Neural progenitor cell (in vitro differentiated cells): Measurements from ENCODE around the gene ENPP4. TPM values are rescaled to one million over a fixed set of nuclear protein-coding genes. Genes with fewer than 3 reads are reported as not detected.

Source experiments
- DNase-seq: peaks from one replicate; pipeline ENCODE4 v3.0.0-alpha.2; 2016; ENCODE audit warnings: low spot score
- H2AFZ ChIP-seq: fragments of 200-600 bp; sonication (generic); replicated peaks from 2 replicates; pipeline ENCODE4 v1.6.1; 2016; ENCODE audit warnings: antibody characterized with exemption
- H3F3A ChIP-seq: fragments of 200-600 bp; sonication (generic); 2 replicates; pipeline ENCODE4 v1.6.1; 2016; ENCODE audit warnings: antibody characterized with exemption, low read depth
- H3K27ac ChIP-seq: fragments of 200-600 bp; sonication (generic); 2 replicates; pipeline ENCODE4 v1.5.1; 2016; ENCODE audit warnings: mild to moderate bottlenecking
- H3K27me3 ChIP-seq: fragments of 200-600 bp; sonication (generic); 2 replicates; pipeline ENCODE4 v1.6.1; 2016; ENCODE audit warnings: mild to moderate bottlenecking, moderate library complexity
- H3K36me3 ChIP-seq: fragments of 200-600 bp; sonication (generic); 2 replicates; pipeline ENCODE4 v1.5.1; 2016
- H3K4me1 ChIP-seq: fragments of 200-600 bp; sonication (generic); 2 replicates; pipeline ENCODE4 v1.6.1; 2016; ENCODE audit warnings: mixed run types
- H3K4me2 ChIP-seq: fragments of 200-600 bp; sonication (generic); 2 replicates; pipeline ENCODE4 v1.6.1; 2016
- H3K4me3 ChIP-seq: fragments of 200-600 bp; sonication (generic); 2 replicates; pipeline ENCODE4 v1.5.1; 2016
- H3K79me2 ChIP-seq: fragments of 200-600 bp; sonication (generic); 2 replicates; pipeline ENCODE4 v1.6.1; 2016; ENCODE audit warnings: low read depth
- H3K9ac ChIP-seq: fragments of 200-600 bp; sonication (generic); 2 replicates; pipeline ENCODE4 v1.6.1; 2016
- H3K9me3 ChIP-seq: fragments of 200-600 bp; sonication (generic); 2 replicates; pipeline ENCODE4 v1.5.1; 2016; ENCODE audit warnings: low read depth
- H4K20me1 ChIP-seq: fragments of 200-600 bp; sonication (generic); 2 replicates; pipeline ENCODE4 v1.6.1; 2016; ENCODE audit warnings: low read depth
- H3K27ac Mint-ChIP-seq: 3 replicates; pipeline ENCODE4 v1.8.0; 2021; ENCODE audit warnings: mixed read lengths
- H3K27me3 Mint-ChIP-seq: 2 replicates; pipeline ENCODE4 v1.8.0; 2022; ENCODE audit warnings: low read depth, mild to moderate bottlenecking, inconsistent platforms, moderate library complexity, mixed read lengths; ENCODE audit not compliant: insufficient read depth
- H3K36me3 Mint-ChIP-seq: 3 replicates; pipeline ENCODE4 v1.8.0; 2021; ENCODE audit warnings: mixed read lengths
- H3K4me1 Mint-ChIP-seq: 3 replicates; pipeline ENCODE4 v1.8.0; 2021; ENCODE audit warnings: mixed read lengths
- H3K4me3 Mint-ChIP-seq: 3 replicates; pipeline ENCODE4 v1.8.0; 2021; ENCODE audit warnings: mild to moderate bottlenecking, moderate library complexity, mixed read lengths
- H3K9me3 Mint-ChIP-seq: 3 replicates; pipeline ENCODE4 v1.8.0; 2020; ENCODE audit warnings: mixed read lengths
- CTCF ChIP-seq: fragments of 200-600 bp; sonication (generic); IDR thresholded peaks from 2 replicates; pipeline ENCODE4 v1.5.1; 2017; ENCODE audit warnings: antibody characterized with exemption, mild to moderate bottlenecking
- EZH2 ChIP-seq: fragments of 200-600 bp; sonication (generic); IDR thresholded peaks from 2 replicates; pipeline ENCODE4 v1.6.1; 2017; ENCODE audit warnings: antibody characterized with exemption, mild to moderate bottlenecking, moderate library complexity
- EZH2phosphoT487 ChIP-seq: fragments of 200-600 bp; sonication (generic); IDR thresholded peaks from 2 replicates; pipeline ENCODE4 v1.6.1; 2017; ENCODE audit warnings: antibody characterized with exemption
- total RNA-seq: library from RNA; depleted of rRNA; stranded (reverse); fragments of >200 nt; gene quantifications from 2 replicates; pipeline ENCODE4 v1.2.3, GENCODE V29; 2015; ENCODE audit warnings: low replicate concordance

The ENPP4 gene
- total RNA-seq, 1 donor from 2014 or later, result 22.9 TPM

- Mint-ChIP-seq H3K27ac (no peak overlapping the region), H3K4me3 (no peak overlapping the region), H3K9me3 (peaks cover 1% of the 10 kb centered on the region), H3K4me1 (no peaks in the 10 kb centered on the region), H3K36me3 (no peaks in the 10 kb centered on the region), H3K27me3 (no peaks in the 10 kb centered on the region)
- no peak overlapping the region for H3K4me2 ChIP-seq
- H3K9me3 ChIP-seq, result no peaks in the 10 kb centered on the region
- H3K9ac ChIP-seq, result no peak overlapping the region
- H2AFZ ChIP-seq, result no peak overlapping the region
- no peak for DNase-seq
- H3K27me3 ChIP-seq, result no peaks in the 10 kb centered on the region
- no peaks in the 10 kb centered on the region for H3K36me3 ChIP-seq
- no peak overlapping the region for H3K27ac ChIP-seq
- no peaks in the 10 kb centered on the region for H3K4me1 ChIP-seq
- TF ChIP-seq EZH2phosphoT487 (no peak), EZH2 (no peak), CTCF (no peak)
- no peak overlapping the region for H3K4me3 ChIP-seq
- no peaks in the 10 kb centered on the region for H4K20me1 ChIP-seq
- H3F3A ChIP-seq, result no peaks in the 10 kb centered on the region
- no peaks in the 10 kb centered on the region for H3K79me2 ChIP-seq
These were observed 27.7 kb upstream of the ENPP4 start for GRCh38 chr6:46102123-46102522.

GRCh38 chr6:46103441-46104115, 26.2 kb upstream of the ENPP4 start:
- H3K36me3 Mint-ChIP-seq, result no peaks in the 10 kb centered on the region
- H3K4me1 Mint-ChIP-seq, result no peaks in the 10 kb centered on the region
- Histone ChIP-seq H2AFZ (peak overlapping the region; percentile 64), H3K9me3 (no peaks in the 10 kb centered on the region), H3K9ac (no peak overlapping the region), H3K27ac (no peak overlapping the region), H3K79me2 (no peaks in the 10 kb centered on the region), H3K27me3 (no peaks in the 10 kb centered on the region), H3K36me3 (no peaks in the 10 kb centered on the region), H3K4me1 (no peaks in the 10 kb centered on the region), H3K4me2 (no peak overlapping the region), H3K4me3 (no peak overlapping the region), H3F3A (no peaks in the 10 kb centered on the region), H4K20me1 (no peaks in the 10 kb centered on the region)
- TF ChIP-seq EZH2phosphoT487, result no peak
- TF ChIP-seq CTCF, result no peak
- TF ChIP-seq EZH2, result no peak
- DNase-seq, result no peak
- no peaks in the 10 kb centered on the region for H3K27me3 Mint-ChIP-seq
- H3K27ac Mint-ChIP-seq, result no peak overlapping the region
- peaks cover 6% of the 10 kb centered on the region for H3K9me3 Mint-ChIP-seq
- H3K4me3 Mint-ChIP-seq, result no peak overlapping the region

- Histone ChIP-seq H3K27me3 (no peaks in the 10 kb centered on the region), H3K9ac (no peak overlapping the region), H2AFZ (no peak overlapping the region), H3K79me2 (no peaks in the 10 kb centered on the region), H3K9me3 (no peaks in the 10 kb centered on the region), H3K4me3 (no peak overlapping the region), H4K20me1 (no peaks in the 10 kb centered on the region), H3K4me2 (no peak overlapping the region), H3K4me1 (no peaks in the 10 kb centered on the region), H3K36me3 (no peaks in the 10 kb centered on the region), H3F3A (no peaks in the 10 kb centered on the region), H3K27ac (no peak overlapping the region)
- no peaks in the 10 kb centered on the region for H3K4me1 Mint-ChIP-seq
- no peak overlapping the region for H3K27ac Mint-ChIP-seq
- H3K9me3 Mint-ChIP-seq, result peaks cover 8% of the 10 kb centered on the region
- no peaks in the 10 kb centered on the region for H3K27me3 Mint-ChIP-seq
- H3K4me3 Mint-ChIP-seq, result no peak overlapping the region
- TF ChIP-seq CTCF (no peak), EZH2phosphoT487 (no peak), EZH2 (no peak)
- H3K36me3 Mint-ChIP-seq, result no peaks in the 10 kb centered on the region
- DNase-seq, result no peak
These were observed 25.6 kb upstream of the ENPP4 start for GRCh38 chr6:46104209-46104608.
